AG04450 (cell line): ENCODE measurements around the gene BFSP1. TPM values are rescaled to one million over a fixed set of nuclear protein-coding genes. Genes with fewer than 3 reads are reported as not detected.

Experiments
- CTCF ChIA-PET: fragments of 300-600, 350-600 bp; formaldehyde crosslinking; extraction: SDS; loops from one replicate; lab custom pipeline; 2022; ENCODE audit warnings: antibody characterized with exemption, inconsistent platforms; lab: Charles Lee
- POLR2A ChIA-PET: fragments of 350-600 bp; formaldehyde crosslinking; extraction: SDS; loops from one replicate; lab custom pipeline; 2021; ENCODE audit warnings: antibody characterized with exemption, inconsistent platforms; lab: Yijun Ruan, JAX
- DNase-seq: peaks from one replicate; pipeline ENCODE4 v3.0.0-alpha.2; 2011; ENCODE audit warnings: low read depth, low spot score
- H3K27ac ChIP-seq: one replicate; pipeline ENCODE4 v1.5.1; 2012; ENCODE audit warnings: low read depth, low read length, control low read depth
- H3K27me3 ChIP-seq: one replicate; pipeline ENCODE4 v1.6.0; 2012; ENCODE audit warnings: low read length; ENCODE audit not compliant: control insufficient read depth, insufficient read depth
- H3K4me3 ChIP-seq: 2 replicates; pipeline ENCODE4 v1.5.1; 2011; ENCODE audit warnings: mild to moderate bottlenecking, low read depth, low read length, control low read depth
- H3K9me3 ChIP-seq: 2 replicates; pipeline ENCODE4 v1.5.1; 2012; ENCODE audit warnings: low read length; ENCODE audit not compliant: control insufficient read depth, insufficient read depth
- CTCF ChIP-seq: IDR thresholded peaks from 2 replicates; pipeline ENCODE4 v1.5.1; 2011; ENCODE audit warnings: low read depth, low read length, control low read depth, inconsistent platforms
- polyA plus RNA-seq: library from polyadenylated mRNA; depleted of rRNA; stranded (reverse); fragments of >200 nt; gene quantifications from 2 replicates; pipeline ENCODE4 v1.2.3, GENCODE V29; 2011

The BFSP1 gene
- polyA plus RNA-seq, 1 experiment = 2.9 TPM

GRCh38 chr20:17569616-17570346 is 38.6 kb upstream of the BFSP1 start, which contains the start of gene DSTN:
DSTN (plus strand) TSS chr20:17570075; CDS start chr20:17570209, 134 bp downstream.
- H3K27ac ChIP-seq = peak within 1 kb of the TSS; percentile 95
- POLR2A ChIA-PET = interaction anchor here (0.6 to 2.6 kb wide), 22 partner anchors 10 to 1276 kb away, joined by 3 to 59 read pairs (median 6); partner anchors contain the start of genes BFSP1 and RRBP1
- H3K4me3 ChIP-seq = peak within 1 kb of the TSS; percentile 87
- TF ChIP-seq CTCF = no peak
- CTCF ChIA-PET = interaction anchor here (0.7 to 2.7 kb wide), 3 partner anchors 12 to 33 kb away, joined by 3 to 19 read pairs (median 4); no protein-coding TSS in a partner anchor
- H3K9me3 ChIP-seq = no peaks in the 10 kb centered on the region; the same call in 1 of the 2 replicates
- peak; percentile 88 for DNase-seq
- H3K27me3 ChIP-seq = no peaks in the 10 kb centered on the region

- no peak for TF ChIP-seq CTCF
- Histone ChIP-seq H3K27ac (peak overlapping the region; percentile 95), H3K4me3 (peak overlapping the region; percentile 87), H3K27me3 (no peaks in the 10 kb centered on the region), H3K9me3 (no peaks in the 10 kb centered on the region; the same call in 1 of the 2 replicates)
- DNase-seq = peak; percentile 93
- CTCF ChIA-PET = interaction anchor here (1.2 kb wide), 1 partner anchor 25 kb away, joined by 3 read pairs; no protein-coding TSS in a partner anchor
- POLR2A ChIA-PET = interaction anchor here (0.6 to 2.6 kb wide), 15 partner anchors 10 to 401 kb away, joined by 3 to 59 read pairs (median 7); partner anchors contain the start of genes BFSP1 and RRBP1
Observed at GRCh38 chr20:17568972-17569521, 37.9 kb upstream of the BFSP1 start.

- DNase-seq = no peak
- TF ChIP-seq CTCF = no peak
- H3K4me3 ChIP-seq = peak overlapping the region; percentile 87
- H3K9me3 ChIP-seq = no peaks in the 10 kb centered on the region; the same call in 1 of the 2 replicates
- no peaks in the 10 kb centered on the region for H3K27me3 ChIP-seq
- CTCF ChIA-PET = interaction anchor here (1.2 kb wide), 1 partner anchor 26 kb away, joined by 3 read pairs; no protein-coding TSS in a partner anchor
- peak overlapping the region; percentile 95 for H3K27ac ChIP-seq
- POLR2A ChIA-PET = interaction anchor here (1.0 kb wide), 1 partner anchor 27 kb away, joined by 3 read pairs; no protein-coding TSS in a partner anchor
Observed at GRCh38 chr20:17568045-17568788, 37.0 kb upstream of the BFSP1 start.

- H3K27me3 ChIP-seq = no peaks in the 10 kb centered on the region
- CTCF ChIA-PET = interaction anchor here (0.7 to 0.9 kb wide), 3 partner anchors 9 to 399 kb away, joined by 3 to 6 read pairs (median 3); no protein-coding TSS in a partner anchor
- no peak overlapping the region for H3K4me3 ChIP-seq
- POLR2A ChIA-PET = interaction anchor here (1.8 kb wide), 1 partner anchor 24 kb away, joined by 19 read pairs; no protein-coding TSS in a partner anchor
- no peak overlapping the region for H3K27ac ChIP-seq
- TF ChIP-seq CTCF = no peak
- no peak for DNase-seq
- H3K9me3 ChIP-seq = no peaks in the 10 kb centered on the region; the same call in 1 of the 2 replicates
Observed at GRCh38 chr20:17566345-17566744, 35.2 kb upstream of the BFSP1 start.
